ENCODE measurements around the gene VASH1.

DNA sequence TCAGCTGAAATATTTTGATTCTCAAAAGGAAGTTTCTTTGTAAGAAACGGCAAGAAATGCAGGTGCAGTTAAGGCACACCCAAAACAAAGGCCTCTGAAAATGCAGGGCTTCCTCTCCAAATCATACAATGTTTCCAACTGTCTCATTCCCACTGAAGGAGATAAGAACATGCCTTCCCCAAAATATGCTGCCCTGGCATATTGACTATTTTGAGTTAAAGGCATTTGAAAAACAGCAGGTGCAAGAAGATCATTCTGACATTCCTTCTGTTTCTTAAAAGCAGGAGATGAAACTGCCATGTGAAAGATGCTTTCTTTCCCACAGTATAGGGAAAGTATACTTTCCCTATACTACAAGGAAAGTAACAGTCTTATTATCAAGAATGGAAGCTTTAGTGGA is 33.4 kb upstream of the VASH1 start:
- TF ChIP-seq GATA2 (IDR thresholded peaks at IDR 0.05; ENCODE audit: low read depth, low read length) (no peak), GATA3 (IDR thresholded peaks at IDR 0.05; ENCODE audit: low read depth, low read length) (no peak)
